ENCODE measurements around the gene CENPO. TPM values are rescaled to one million over a fixed set of nuclear protein-coding genes. Genes with fewer than 3 reads are reported as not detected.

The CENPO gene
- total and polyA plus RNA-seq, 2 donors (not counting 3 experiments of a cell fraction or from before 2014, with no cell fraction given) = 26.8 to 45.3 TPM

- DNase-seq (ENCODE audit: low read depth, low spot score) (no peak), FAIRE-seq (no peak)
- BruUV-seq (replicated peaks) = no TSS peak
- no peaks in the 10 kb centered on the region for H4K20me1 ChIP-seq (replicated peaks; ENCODE audit: control insufficient read depth, extremely low read depth, insufficient read depth, low read length)
- H3K27ac ChIP-seq (ENCODE audit: insufficient read depth, low read depth, low read length) = no peak overlapping the region
- H3K4me2 ChIP-seq (ENCODE audit: insufficient read depth, low read length) = no peak overlapping the region
- no peak overlapping the region for H3K9ac ChIP-seq (replicated peaks; ENCODE audit: extremely low read depth, insufficient read depth, low read length)
- H3K9me1 ChIP-seq (replicated peaks; ENCODE audit: control insufficient read depth, extremely low read depth, insufficient read depth, low read length) = no peaks in the 10 kb centered on the region
- no peak overlapping the region for H2AFZ ChIP-seq (ENCODE audit: low read depth, low read length)
- H3K27me3 ChIP-seq (ENCODE audit: control insufficient read depth in 2 of 2, insufficient read depth in 2 of 2, low read length in 2 of 2) = no peaks in the 10 kb centered on the region
- no peaks in the 10 kb centered on the region for H3K9me3 ChIP-seq (replicated peaks; ENCODE audit: control insufficient read depth, insufficient read depth, low read length)
- dilution Hi-C loops (cut with MboI; ENCODE audit: extremely low pct_ligation_motif_present, low sequenced_read_pairs) = no loop called here
- H3K4me1 ChIP-seq (ENCODE audit: control insufficient read depth, extremely low read depth, insufficient read depth, low read length) = no peaks in the 10 kb centered on the region
- CTCF ChIA-PET = interaction anchor here (1.0 kb wide), 1 partner anchor 13 kb away, joined by 3 read pairs; no protein-coding TSS in a partner anchor
- H3K4me3 ChIP-seq (replicated peaks in 1 of 3; ENCODE audit: insufficient read depth in 1 of 3, low read depth in 1 of 3, low read length in 3 of 3) = no peak overlapping the region
- no peaks in the 10 kb centered on the region for H3K36me3 ChIP-seq (ENCODE audit: control insufficient read depth in 2 of 2, extremely low read depth in 1 of 2, insufficient read depth in 2 of 2, low read length in 2 of 2)
- TF ChIP-seq, protein P1, sequence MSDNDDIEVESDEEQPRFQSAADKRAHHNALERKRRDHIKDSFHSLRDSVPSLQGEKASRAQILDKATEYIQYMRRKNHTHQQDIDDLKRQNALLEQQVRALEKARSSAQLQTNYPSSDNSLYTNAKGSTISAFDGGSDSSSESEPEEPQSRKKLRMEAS (IDR thresholded peaks at IDR 0.05; ENCODE audit: insufficient read depth, insufficient read length) = no peak
- TF ChIP-seq POLR2AphosphoS5 (IDR thresholded peaks at IDR 0.05; ENCODE audit: insufficient read depth, low read depth, low read length) = no peak
- TF ChIP-seq JUN (IDR thresholded peaks at IDR 0.05; ENCODE audit: borderline replicate concordance, insufficient read depth, insufficient read length, low read depth) = no peak
- TF ChIP-seq EZH2 (IDR thresholded peaks at IDR 0.05; ENCODE audit: borderline replicate concordance, low read depth, low read length, severe bottlenecking) = no peak
- TF ChIP-seq GATA2 (IDR thresholded peaks at IDR 0.05; ENCODE audit: insufficient read depth, insufficient read length, low read depth, low read length) = no peak
- no peak for TF ChIP-seq CTCF (IDR thresholded peaks at IDR 0.05; ENCODE audit: extremely low read depth in 1 of 2, insufficient read depth in 1 of 2, low read depth in 1 of 2, low read length in 2 of 2)
- TF ChIP-seq MYC (IDR thresholded peaks at IDR 0.05; ENCODE audit: low read depth, low read length) = no peak
- TF ChIP-seq POLR2A (IDR thresholded peaks at IDR 0.05; ENCODE audit: low read depth, low read length) = no peak
- TF ChIP-seq FOS (IDR thresholded peaks at IDR 0.05; ENCODE audit: borderline replicate concordance, insufficient read depth, low read length) = no peak
- H3K79me2 ChIP-seq (ENCODE audit: control insufficient read depth, insufficient read depth, low read length) = no peaks in the 10 kb centered on the region
- intact Hi-C loops (cut with micrococcal nuclease) = no loop called here
- POLR2A ChIA-PET = no interaction called here
Observed at GRCh38 chr2:24856791-24857211, 63.6 kb downstream of the CENPO start.

Measured in endothelial cell of umbilical vein (primary cell).